ENCODE results near the gene TAF1B.

Gene TAF1B

DNA sequence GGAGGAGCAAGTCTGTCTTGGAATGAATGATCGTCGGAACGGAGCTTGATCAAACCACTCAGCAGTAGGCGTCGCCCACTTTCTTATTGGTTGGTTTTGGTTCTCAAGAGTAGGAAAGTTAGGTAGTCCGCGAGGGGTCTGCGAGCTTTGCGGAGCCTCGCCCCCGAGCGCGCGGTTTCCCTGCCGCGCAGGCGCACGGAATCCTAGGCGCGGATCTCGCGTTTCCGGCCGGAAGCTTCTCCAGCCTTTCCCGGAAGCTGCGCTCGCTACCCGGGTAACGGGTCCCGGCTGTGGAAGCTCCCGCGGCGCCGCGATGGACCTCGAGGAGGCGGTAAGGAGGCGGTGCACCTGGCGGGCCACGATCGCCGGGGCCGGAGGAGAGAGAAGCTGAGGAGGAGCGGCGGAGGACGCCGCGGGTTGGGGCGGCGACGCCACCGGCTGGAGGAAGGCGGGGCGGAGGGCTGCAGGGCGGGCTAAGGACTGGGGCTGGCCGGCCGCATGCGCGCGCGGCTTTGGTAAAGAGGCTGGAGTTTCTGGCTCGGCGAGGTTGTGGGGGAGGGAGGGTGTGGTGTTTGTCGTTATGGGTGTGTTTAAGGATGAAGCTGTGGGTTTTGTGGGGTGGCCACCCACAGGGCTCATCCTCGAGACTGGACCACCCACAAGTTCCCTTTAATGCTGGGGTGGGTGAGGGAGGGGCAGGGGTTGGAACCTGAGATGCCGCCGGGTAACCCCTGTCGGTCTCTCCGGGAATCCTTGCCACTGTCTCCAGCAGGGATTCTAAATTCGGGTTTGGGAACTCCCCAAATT, at the start of gene TAF1B:
Gene TAF1B (plus strand): TSS at position 246 of the 807 bp plus-strand sequence. CDS start 68 bp downstream, at position 314.
- peaks cover 8 to 12% of the 10 kb centered on the region in 2 donors for H3K4me1 ChIP-seq (ENCODE audit: control insufficient read depth in 2 of 2, insufficient read depth in 2 of 2, low read length in 2 of 2)
- H3K36me3 ChIP-seq (ENCODE audit: control insufficient read depth in 2 of 2, insufficient read depth in 2 of 2, low read length in 2 of 2), result peaks cover 0 to 4% of the 10 kb centered on the region in 2 donors
- no peaks in the 10 kb centered on the region for H3K27me3 ChIP-seq (ENCODE audit: control insufficient read depth in 2 of 2, insufficient read depth in 2 of 2, low read length in 2 of 2)
- peak within 1 kb of the TSS; percentile 86 to 88 for H3K4me3 ChIP-seq (ENCODE audit: low read length in 2 of 2)
- H3K27ac ChIP-seq (ENCODE audit: low read depth in 2 of 2, low read length in 2 of 2), result peak within 1 kb of the TSS; percentile 85 to 87
- H3K9ac ChIP-seq (ENCODE audit: low read depth in 1 of 2, low read length in 2 of 2), result peak within 1 kb of the TSS; percentile 77 to 82
- H3K9me3 ChIP-seq (ENCODE audit: control insufficient read depth in 2 of 2, low read length in 2 of 2), result no peaks in the 10 kb centered on the region

DNA sequence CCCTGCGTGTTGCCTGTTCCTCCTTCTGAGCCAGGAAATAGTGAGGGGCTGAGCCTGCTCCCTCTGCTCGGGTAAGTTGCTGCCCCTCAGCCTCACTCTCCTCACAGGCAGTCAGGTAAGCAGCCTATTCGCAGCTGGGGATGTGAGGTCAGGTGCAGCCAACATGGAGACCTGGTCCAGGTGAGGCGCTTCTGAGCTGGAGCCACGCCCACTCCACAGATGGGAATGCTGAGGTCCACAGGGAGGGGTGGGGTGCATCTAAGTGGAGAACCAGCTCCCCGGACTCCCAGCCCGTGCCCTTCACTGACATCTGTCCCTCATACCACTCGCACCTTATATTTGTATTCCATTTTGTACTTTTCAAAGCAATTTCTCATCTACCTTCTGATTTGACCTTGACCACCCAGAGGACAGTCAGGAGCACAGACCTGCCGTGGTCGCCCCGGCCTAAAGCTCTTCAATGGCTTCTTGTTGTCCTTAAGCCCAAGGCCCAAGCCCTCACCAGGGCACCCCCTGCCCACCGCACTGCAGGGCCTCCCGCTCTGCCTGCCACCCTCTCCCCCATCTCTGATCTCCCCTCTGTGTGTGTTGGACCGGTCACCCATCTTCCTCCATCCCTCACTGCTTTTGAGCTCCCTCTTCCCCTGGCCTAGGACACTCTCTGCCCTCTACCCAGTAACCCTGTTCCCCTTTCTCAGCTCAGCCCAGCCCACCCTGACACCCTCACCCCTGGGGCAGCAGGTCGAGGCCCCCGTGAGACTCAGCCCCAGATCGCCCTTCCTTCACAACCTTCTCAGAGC, 49.2 kb upstream of the TAF1B start:
- Histone ChIP-seq H3K27ac (ENCODE audit: low read depth in 2 of 2, low read length in 2 of 2) (no peak overlapping the region), H3K4me3 (ENCODE audit: low read length in 2 of 2) (no peak overlapping the region), H3K9me3 (ENCODE audit: control insufficient read depth in 2 of 2, low read length in 2 of 2) (no peaks in the 10 kb centered on the region), H3K4me1 (ENCODE audit: control insufficient read depth in 2 of 2, insufficient read depth in 2 of 2, low read length in 2 of 2) (peaks cover 15 to 16% of the 10 kb centered on the region in 2 donors), H3K9ac (ENCODE audit: low read depth in 1 of 2, low read length in 2 of 2) (no peak overlapping the region), H3K27me3 (ENCODE audit: control insufficient read depth in 2 of 2, insufficient read depth in 2 of 2, low read length in 2 of 2) (no peaks in the 10 kb centered on the region), H3K36me3 (ENCODE audit: control insufficient read depth in 2 of 2, insufficient read depth in 2 of 2, low read length in 2 of 2) (no peaks in the 10 kb centered on the region)

DNA sequence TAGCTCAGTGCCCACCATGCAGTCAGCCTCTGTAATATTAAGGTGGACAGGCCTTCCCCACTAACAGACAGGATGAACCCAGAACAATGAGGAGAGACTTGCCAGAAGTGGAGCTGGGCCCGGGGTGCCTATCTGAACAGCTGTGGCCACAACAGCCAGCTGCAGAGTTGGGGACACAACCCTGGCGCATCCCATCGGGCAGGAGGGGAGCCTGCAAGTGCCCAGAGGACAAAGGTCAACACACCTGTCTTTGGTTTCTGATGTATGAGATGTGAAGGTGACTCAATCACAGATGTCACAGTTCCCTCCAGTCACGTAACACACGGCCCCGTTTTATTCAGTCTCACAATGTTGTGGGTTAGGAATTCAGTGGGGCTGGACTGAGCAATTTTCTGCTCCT, 48.2 kb upstream of the TAF1B start:
- no peaks in the 10 kb centered on the region for H3K9me3 ChIP-seq (ENCODE audit: control insufficient read depth in 2 of 2, low read length in 2 of 2)
- peaks cover 24 to 25% of the 10 kb centered on the region in 2 donors for H3K4me1 ChIP-seq (ENCODE audit: control insufficient read depth in 2 of 2, insufficient read depth in 2 of 2, low read length in 2 of 2)
- no peaks in the 10 kb centered on the region for H3K36me3 ChIP-seq (ENCODE audit: control insufficient read depth in 2 of 2, insufficient read depth in 2 of 2, low read length in 2 of 2)
- no peak overlapping the region for H3K27ac ChIP-seq (ENCODE audit: low read depth in 2 of 2, low read length in 2 of 2)
- H3K9ac ChIP-seq (ENCODE audit: low read depth in 1 of 2, low read length in 2 of 2), result no peak overlapping the region
- no peaks in the 10 kb centered on the region for H3K27me3 ChIP-seq (ENCODE audit: control insufficient read depth in 2 of 2, insufficient read depth in 2 of 2, low read length in 2 of 2)
- no peak overlapping the region for H3K4me3 ChIP-seq (ENCODE audit: low read length in 2 of 2)

DNA sequence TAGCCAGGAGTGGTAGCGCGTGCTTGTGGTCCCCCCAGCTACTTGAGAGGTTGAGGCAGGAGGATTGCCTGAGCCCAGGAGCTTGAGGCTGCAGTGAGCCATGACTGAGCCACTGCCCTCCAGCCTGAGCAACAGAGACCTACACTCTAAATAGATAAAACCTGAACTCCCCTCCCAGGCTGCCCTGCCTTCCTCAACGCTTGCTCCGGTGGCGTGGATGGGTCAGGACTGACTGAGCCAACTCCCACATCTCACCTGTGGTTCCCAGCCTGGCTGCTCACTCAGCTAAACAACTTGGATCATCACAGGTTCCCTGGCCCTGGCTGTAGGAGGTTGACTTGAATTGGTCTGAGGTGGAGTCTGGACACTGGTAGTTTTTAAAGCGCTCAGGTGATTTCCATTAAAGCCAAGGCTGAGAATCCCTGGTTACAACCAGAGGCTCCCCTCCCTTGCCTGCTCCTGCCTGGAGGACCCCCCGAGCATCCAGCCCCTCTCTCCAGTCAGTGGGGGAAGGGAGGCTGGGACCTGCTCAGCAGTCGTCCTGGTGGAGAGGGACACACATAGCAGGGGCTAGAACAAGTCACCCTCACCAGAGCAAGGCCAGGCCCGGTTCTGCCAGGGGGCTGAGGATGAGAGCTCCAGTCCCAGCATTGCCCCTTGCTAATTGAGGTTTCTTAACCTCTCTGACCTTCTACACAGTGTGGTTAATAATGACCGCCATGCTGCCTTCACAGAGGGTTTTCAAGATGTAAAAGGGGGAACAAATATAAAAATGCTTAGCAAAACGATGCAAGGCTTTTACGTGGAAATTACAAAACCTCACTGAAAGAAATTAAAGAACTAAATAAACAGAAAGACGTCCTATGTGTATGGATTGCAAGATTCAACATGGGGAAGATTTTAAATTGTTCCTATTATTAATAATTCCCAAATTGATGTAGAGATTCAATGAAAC, 46.9 kb upstream of the TAF1B start:
- no peak overlapping the region for H3K27ac ChIP-seq (ENCODE audit: low read depth in 2 of 2, low read length in 2 of 2)
- H3K36me3 ChIP-seq (ENCODE audit: control insufficient read depth in 2 of 2, insufficient read depth in 2 of 2, low read length in 2 of 2), result no peaks in the 10 kb centered on the region
- no peaks in the 10 kb centered on the region for H3K27me3 ChIP-seq (ENCODE audit: control insufficient read depth in 2 of 2, insufficient read depth in 2 of 2, low read length in 2 of 2)
- H3K9me3 ChIP-seq (ENCODE audit: control insufficient read depth in 2 of 2, low read length in 2 of 2), result no peaks in the 10 kb centered on the region
- H3K4me1 ChIP-seq (ENCODE audit: control insufficient read depth in 2 of 2, insufficient read depth in 2 of 2, low read length in 2 of 2), result peaks cover 24 to 27% of the 10 kb centered on the region in 2 donors
- H3K9ac ChIP-seq (ENCODE audit: low read depth in 1 of 2, low read length in 2 of 2), result no peak overlapping the region
- no peak overlapping the region for H3K4me3 ChIP-seq (ENCODE audit: low read length in 2 of 2)

DNA sequence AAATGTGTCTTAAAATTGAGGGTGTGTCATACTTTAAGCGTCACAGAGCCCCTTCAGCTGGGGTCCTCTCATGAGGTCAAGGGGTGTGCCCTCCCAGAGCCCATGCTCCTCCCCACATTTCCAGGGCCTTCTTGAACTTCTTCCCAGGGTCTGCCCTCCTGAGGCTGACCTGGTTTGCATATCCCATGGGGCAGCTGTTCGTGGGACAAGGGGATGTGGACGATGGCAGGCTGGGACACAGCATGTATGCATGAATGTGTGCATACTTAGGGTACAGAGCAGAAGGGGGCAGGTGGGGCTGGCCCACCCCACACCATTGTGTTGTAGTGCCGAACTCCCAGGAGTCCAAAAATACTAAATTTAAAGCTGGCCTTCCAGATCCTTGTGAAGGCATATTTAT, 46.2 kb upstream of the TAF1B start:
- Histone ChIP-seq H3K4me1 (ENCODE audit: control insufficient read depth in 2 of 2, insufficient read depth in 2 of 2, low read length in 2 of 2) (peaks cover 24 to 27% of the 10 kb centered on the region in 2 donors), H3K4me3 (ENCODE audit: low read length in 2 of 2) (no peak overlapping the region), H3K9me3 (ENCODE audit: control insufficient read depth in 2 of 2, low read length in 2 of 2) (no peaks in the 10 kb centered on the region), H3K36me3 (ENCODE audit: control insufficient read depth in 2 of 2, insufficient read depth in 2 of 2, low read length in 2 of 2) (no peaks in the 10 kb centered on the region), H3K27me3 (ENCODE audit: control insufficient read depth in 2 of 2, insufficient read depth in 2 of 2, low read length in 2 of 2) (no peaks in the 10 kb centered on the region), H3K9ac (ENCODE audit: low read depth in 1 of 2, low read length in 2 of 2) (no peak overlapping the region), H3K27ac (ENCODE audit: low read depth in 2 of 2, low read length in 2 of 2) (no peak overlapping the region)

DNA sequence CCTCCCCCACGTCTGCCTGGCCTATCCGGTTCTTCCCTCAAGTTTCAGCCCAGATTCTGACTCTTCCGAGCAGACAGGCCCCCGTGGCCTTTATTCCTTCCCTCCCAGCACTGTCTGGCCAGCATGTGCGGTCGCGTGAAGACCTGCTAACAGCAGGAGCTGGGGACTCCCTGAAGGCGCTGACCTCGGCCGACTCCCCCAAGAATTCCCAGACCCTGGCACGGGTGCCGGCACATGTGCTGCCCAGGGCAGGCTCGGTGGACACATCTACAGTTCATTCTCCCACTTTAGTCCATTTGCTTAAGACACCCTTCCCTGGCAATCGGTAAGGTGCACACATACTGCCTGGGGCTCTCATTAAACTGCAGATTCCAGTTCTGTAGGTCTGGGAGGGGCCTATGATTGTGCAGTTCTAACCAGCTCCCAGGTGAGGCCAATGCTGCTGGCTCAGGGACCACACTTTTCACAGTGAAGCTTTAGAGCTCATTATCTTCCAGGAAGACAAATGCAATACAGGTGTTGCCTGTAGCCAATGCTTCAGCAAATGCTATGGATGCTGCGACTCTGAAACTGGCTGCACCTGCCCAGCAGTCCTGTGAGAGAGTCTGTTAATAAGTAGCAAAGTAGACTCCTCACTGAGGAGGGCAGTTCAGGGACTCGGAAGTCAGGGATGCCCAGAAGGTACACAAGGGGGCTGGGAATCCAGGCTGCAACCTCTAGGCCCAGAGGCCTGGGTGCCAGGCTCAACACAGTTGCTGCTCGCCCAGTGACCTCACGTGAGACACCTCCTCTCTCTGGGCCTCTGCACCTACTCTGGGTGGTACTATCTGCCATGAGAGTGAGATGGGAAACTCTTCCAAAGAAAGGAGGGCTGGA, 45.4 kb upstream of the TAF1B start:
- peaks cover 27 to 33% of the 10 kb centered on the region in 2 donors for H3K4me1 ChIP-seq (ENCODE audit: control insufficient read depth in 2 of 2, insufficient read depth in 2 of 2, low read length in 2 of 2)
- H3K9me3 ChIP-seq (ENCODE audit: control insufficient read depth in 2 of 2, low read length in 2 of 2), result no peaks in the 10 kb centered on the region
- peak overlapping the region; percentile 53 to 58 for H3K27ac ChIP-seq (ENCODE audit: low read depth in 2 of 2, low read length in 2 of 2)
- no peak overlapping the region for H3K9ac ChIP-seq (ENCODE audit: low read depth in 1 of 2, low read length in 2 of 2)
- no peaks in the 10 kb centered on the region for H3K27me3 ChIP-seq (ENCODE audit: control insufficient read depth in 2 of 2, insufficient read depth in 2 of 2, low read length in 2 of 2)
- no peak overlapping the region for H3K4me3 ChIP-seq (ENCODE audit: low read length in 2 of 2)
- no peaks in the 10 kb centered on the region for H3K36me3 ChIP-seq (ENCODE audit: control insufficient read depth in 2 of 2, insufficient read depth in 2 of 2, low read length in 2 of 2)

DNA sequence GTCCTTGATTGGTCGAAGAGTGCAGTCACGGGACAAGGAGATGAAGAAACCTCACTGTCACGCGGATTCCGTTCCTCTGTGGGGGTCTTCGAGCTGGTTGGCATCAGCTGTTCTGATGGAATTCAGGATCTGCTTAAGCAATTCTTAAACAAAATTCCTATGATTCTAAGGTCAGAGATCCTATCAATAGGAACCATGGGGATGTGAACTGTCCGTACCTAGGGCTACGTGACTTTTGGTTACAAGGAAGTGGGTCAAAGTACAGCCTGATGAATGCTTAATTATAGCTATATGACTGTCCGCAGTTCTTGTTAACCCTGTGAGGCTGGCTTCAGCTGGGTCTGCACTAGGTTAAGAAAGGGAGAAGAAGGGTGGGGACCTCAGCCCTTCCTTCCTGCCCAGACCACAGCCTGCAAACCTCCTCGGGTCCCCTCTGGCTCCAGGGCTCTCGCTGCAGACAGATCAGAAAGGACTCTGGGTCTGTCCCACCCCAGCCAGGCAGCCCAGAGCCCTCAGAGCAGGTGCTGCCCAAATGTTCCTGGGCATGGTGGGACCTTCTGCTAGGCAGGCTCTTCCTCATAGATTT, 44.2 kb upstream of the TAF1B start:
- no peaks in the 10 kb centered on the region for H3K9me3 ChIP-seq (ENCODE audit: control insufficient read depth in 2 of 2, low read length in 2 of 2)
- no peaks in the 10 kb centered on the region for H3K36me3 ChIP-seq (ENCODE audit: control insufficient read depth in 2 of 2, insufficient read depth in 2 of 2, low read length in 2 of 2)
- peak overlapping the region; percentile 1 to 44 for H3K4me3 ChIP-seq (ENCODE audit: low read length in 2 of 2)
- H3K4me1 ChIP-seq (ENCODE audit: control insufficient read depth in 2 of 2, insufficient read depth in 2 of 2, low read length in 2 of 2), result peaks cover 27 to 36% of the 10 kb centered on the region in 2 donors
- H3K27ac ChIP-seq (ENCODE audit: low read depth in 2 of 2, low read length in 2 of 2), result peak overlapping the region; percentile 53 to 58
- H3K27me3 ChIP-seq (ENCODE audit: control insufficient read depth in 2 of 2, insufficient read depth in 2 of 2, low read length in 2 of 2), result no peaks in the 10 kb centered on the region
- peak overlapping the region in 1 of 2 donors; percentile 52 for H3K9ac ChIP-seq (ENCODE audit: low read depth in 1 of 2, low read length in 2 of 2)

DNA sequence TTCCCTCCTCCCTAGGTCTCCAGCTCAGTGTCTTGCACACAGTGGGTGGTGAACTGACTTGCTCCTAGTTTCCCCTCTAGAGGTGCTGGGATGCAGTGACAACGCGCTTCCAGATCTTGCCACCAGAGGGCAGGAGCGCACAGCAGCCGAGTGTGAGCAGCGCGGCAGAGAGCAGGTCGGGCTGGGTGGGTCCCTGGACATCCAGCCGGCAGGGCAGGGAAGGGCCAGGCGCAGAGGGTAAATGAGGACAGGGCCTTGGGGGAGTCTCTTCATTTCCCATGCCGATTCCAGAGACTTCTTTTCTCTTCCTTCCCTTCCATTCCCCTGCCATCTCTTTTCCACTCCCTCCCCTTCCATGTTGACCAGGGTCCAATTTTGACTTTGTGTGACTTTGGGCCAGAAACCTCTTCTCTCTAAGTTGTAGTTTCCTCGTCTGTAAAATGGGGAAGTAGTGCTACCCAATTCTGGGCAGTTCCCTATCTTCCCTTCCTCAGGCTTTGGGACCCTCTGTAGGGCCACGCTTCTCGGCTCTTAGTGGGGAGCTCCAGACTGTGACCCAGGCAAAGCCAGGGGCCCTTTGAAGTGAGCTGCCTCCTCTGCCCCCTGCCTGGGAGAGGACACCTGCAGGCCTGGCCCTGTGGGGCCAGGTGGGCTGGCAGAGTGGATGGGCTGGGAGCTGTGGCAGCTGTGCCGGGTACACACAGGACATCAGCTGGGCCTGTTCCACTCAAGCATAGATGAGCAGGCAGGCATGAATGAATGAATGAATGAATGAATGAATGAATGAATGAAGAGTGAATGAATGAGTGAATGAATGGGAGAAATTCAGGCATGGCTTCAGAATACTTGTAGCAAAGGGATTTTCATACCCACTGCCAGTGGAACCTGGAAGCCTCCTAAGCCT, 43.3 kb upstream of the TAF1B start:
- Histone ChIP-seq H3K27me3 (ENCODE audit: control insufficient read depth in 2 of 2, insufficient read depth in 2 of 2, low read length in 2 of 2) (no peaks in the 10 kb centered on the region), H3K9ac (ENCODE audit: low read depth in 1 of 2, low read length in 2 of 2) (peak overlapping the region in 1 of 2 donors; percentile 52), H3K4me1 (ENCODE audit: control insufficient read depth in 2 of 2, insufficient read depth in 2 of 2, low read length in 2 of 2) (peaks cover 27 to 36% of the 10 kb centered on the region in 2 donors), H3K36me3 (ENCODE audit: control insufficient read depth in 2 of 2, insufficient read depth in 2 of 2, low read length in 2 of 2) (no peaks in the 10 kb centered on the region), H3K27ac (ENCODE audit: low read depth in 2 of 2, low read length in 2 of 2) (peak overlapping the region; percentile 27 to 49), H3K4me3 (ENCODE audit: low read length in 2 of 2) (peak overlapping the region; percentile 1 to 44), H3K9me3 (ENCODE audit: control insufficient read depth in 2 of 2, low read length in 2 of 2) (no peaks in the 10 kb centered on the region)

All from mucosa of rectum (tissue), 2 donors.